Measurements from ENCODE around the gene ALKBH1.
"Not testable (repeated sequence)": the region's sequence is repeated elsewhere in the genome, so short reads cannot be mapped to it uniquely, and the experiment has no call there.

ALKBH1 gene

GRCh38 chr14:77667331-77667730 is 40.5 kb downstream of the ALKBH1 start:
- no peak for DNase-seq

- DNase-seq = no peak
Measured at GRCh38 chr14:77663293-77663692, 44.5 kb downstream of the ALKBH1 start.

GRCh38 chr14:77661562-77661961 is 46.3 kb downstream of the ALKBH1 start:
- DNase-seq = not testable (repeated sequence)

- DNase-seq = no peak
Measured at GRCh38 chr14:77660754-77661153, 47.1 kb downstream of the ALKBH1 start.

- no peak for DNase-seq
Measured at GRCh38 chr14:77659831-77660230, 48.0 kb downstream of the ALKBH1 start.

GRCh38 chr14:77657280-77657679 is 50.5 kb downstream of the ALKBH1 start:
- no peak for DNase-seq

GRCh38 chr14:77654001-77654441 is 53.8 kb downstream of the ALKBH1 start:
- DNase-seq = no peak

- no peak for DNase-seq
Measured at GRCh38 chr14:77649326-77649725, 58.5 kb downstream of the ALKBH1 start.

GRCh38 chr14:77648520-77649200 is 59.2 kb downstream of the ALKBH1 start:
- no peak for DNase-seq

GRCh38 chr14:77647853-77648252 is 60.0 kb downstream of the ALKBH1 start:
- no peak for DNase-seq

- no peak for DNase-seq
Measured at GRCh38 chr14:77646907-77647306, 60.9 kb downstream of the ALKBH1 start.

GRCh38 chr14:77645520-77646230 is 62.1 kb downstream of the ALKBH1 start:
- DNase-seq = no peak

GRCh38 chr14:77642407-77642806 is 65.4 kb downstream of the ALKBH1 start:
- no peak for DNase-seq

GRCh38 chr14:77641534-77642341 is 66.1 kb downstream of the ALKBH1 start:
- DNase-seq = peak; percentile 64

GRCh38 chr14:77640756-77641533 is 66.9 kb downstream of the ALKBH1 start:
- no peak for DNase-seq

- no peak for DNase-seq
Measured at GRCh38 chr14:77638771-77639171, 69.1 kb downstream of the ALKBH1 start.

- not testable (repeated sequence) for DNase-seq
Measured at GRCh38 chr14:77635869-77636268, 72.0 kb downstream of the ALKBH1 start.

GRCh38 chr14:77635466-77635865 is 72.4 kb downstream of the ALKBH1 start:
- DNase-seq = not testable (repeated sequence)

GRCh38 chr14:77630111-77630510 is 77.7 kb downstream of the ALKBH1 start:
- no peak for DNase-seq

GRCh38 chr14:77625360-77625759 is 82.5 kb downstream of the ALKBH1 start:
- no peak for DNase-seq

GRCh38 chr14:77623201-77623600 is 84.6 kb downstream of the ALKBH1 start:
- no peak for DNase-seq

All from CD4-positive, alpha-beta T cell treated with Interleukin-10 for 1 hour (primary cell).